NCI-H1436 treated with DMSO at 0.1 percent for 48 hours (cell line): Measurements from ENCODE around the gene JADE2.
"Not testable (repeated sequence)": the region's sequence is repeated elsewhere in the genome, so short reads cannot be mapped to it uniquely, and the experiment has no call there.

Experiments
- DNase-seq: peaks from one replicate; lab custom pipeline; 2025; lab: John Stamatoyannopoulos, UW

Gene JADE2

DNA sequence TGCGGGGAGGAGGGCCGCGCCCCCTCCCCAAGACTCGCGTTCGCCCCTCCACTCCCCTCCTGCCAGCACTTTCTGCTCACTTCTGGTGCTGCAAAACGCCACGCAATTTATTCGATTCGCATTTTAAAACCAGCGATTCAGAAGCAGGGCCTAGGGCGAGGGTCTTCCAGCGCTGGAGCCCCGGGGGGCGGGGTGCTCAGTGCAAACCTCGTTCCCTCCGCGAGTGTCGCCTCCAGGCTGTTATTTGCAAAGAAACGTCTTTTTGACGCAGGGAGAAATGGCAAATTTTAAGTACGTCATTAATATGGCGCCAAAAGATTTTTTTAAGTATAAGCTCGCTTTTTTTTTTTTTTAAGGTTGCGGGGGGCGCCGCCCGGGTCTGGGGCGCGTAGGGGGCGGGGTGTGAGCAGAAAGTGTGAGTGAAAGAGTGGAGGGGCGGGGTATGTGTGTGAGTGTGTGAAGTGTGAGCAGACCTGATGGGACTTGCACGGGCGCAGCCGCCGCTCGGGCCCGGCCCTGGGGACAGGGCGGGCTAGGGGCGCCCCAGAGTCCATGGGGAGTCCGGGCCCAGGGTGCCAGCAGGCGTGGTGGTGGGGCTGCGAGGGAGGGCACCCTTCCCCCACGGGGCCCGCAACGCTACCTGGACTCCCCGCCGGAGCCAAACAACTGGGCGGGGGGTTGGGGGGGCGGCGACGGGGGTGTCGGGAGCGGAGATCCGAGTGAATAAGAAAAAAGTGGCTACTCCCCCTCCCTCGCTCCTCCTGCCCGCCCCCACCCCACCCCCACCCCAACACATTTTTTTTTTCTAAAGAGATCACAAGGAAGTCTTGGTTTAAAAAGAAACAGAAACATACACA is at the start of gene JADE2:
TSS of gene JADE2 (plus strand) at position 845 of the 857 bp plus-strand sequence. CDS start 10,188 bp downstream, outside the sequence.
- no peak for DNase-seq

DNA sequence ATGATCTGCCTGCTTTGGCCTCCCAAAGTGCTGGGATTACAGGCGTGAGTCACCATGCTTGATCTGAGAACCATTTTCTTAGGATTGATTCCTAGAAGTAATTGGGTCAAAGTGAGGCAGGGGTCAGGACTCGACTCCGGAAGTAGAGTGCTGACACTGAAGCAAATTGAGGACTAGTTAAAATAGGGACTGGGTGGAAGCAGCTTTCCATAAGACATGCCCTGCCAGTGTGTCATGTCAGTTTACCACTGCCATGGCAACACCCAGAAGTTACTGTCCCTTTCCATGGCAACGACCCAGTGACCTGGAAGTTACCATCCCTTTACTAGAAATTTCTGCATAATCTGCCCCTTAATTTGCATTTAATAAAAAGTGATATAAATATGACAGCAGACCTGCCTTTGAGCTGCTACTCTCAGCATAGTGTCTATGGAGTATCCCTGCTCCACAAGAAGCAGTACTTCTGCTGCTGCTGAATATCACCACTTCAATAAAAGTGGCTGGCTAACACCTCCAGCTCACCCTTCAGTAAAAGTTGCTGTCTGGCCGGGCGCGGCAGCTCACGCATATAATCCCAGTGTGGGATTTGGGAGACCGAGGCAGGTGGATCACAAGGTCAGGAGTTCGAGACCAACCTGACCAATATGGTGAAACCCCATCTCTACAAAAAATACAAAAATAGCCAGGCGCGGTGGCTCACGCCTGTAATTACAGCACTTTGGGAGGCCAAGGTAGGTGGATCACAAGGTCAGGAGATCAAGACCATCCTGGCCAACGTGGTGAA is 47.8 kb upstream of the JADE2 start:
- DNase-seq = no peak

GRCh38 chr5:134479839-134480238 is 45.6 kb upstream of the JADE2 start:
- DNase-seq = no peak

- DNase-seq = no peak
These were observed 36.1 kb upstream of the JADE2 start for GRCh38 chr5:134489227-134489944.

DNA sequence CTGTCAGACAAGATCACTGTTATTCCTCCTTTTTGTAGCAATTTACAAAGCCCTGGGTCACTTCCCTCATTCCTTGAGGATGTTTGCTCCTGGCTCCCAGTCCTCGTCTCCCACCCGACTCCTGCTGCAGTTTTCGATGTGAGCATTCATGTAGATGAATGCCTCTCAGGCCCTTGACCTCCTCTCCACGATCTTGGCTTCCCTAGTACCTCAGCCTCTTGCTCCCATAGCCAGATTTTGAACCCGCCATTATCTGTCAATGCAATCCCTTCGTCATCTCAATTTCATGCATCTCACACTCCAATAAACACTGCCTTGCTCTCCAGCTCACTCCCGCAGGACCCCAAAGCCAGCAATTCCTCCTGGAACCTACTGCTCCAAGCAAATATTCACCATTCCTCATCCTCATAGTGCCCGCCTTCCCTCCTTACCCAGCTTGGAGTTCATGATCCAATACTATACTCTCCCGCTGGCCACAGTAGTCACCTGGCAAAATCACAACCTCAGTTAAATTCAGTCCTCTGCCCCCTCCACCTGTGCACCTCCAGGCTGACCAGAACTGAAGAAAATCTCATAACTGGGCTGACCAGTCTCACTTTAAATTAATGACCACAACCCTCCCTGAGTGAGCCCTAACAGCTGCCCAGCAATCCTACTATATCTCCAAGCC is 35.1 kb upstream of the JADE2 start:
- no peak for DNase-seq

- no peak for DNase-seq
These were observed 34.6 kb upstream of the JADE2 start for GRCh38 chr5:134490925-134491271.

DNA sequence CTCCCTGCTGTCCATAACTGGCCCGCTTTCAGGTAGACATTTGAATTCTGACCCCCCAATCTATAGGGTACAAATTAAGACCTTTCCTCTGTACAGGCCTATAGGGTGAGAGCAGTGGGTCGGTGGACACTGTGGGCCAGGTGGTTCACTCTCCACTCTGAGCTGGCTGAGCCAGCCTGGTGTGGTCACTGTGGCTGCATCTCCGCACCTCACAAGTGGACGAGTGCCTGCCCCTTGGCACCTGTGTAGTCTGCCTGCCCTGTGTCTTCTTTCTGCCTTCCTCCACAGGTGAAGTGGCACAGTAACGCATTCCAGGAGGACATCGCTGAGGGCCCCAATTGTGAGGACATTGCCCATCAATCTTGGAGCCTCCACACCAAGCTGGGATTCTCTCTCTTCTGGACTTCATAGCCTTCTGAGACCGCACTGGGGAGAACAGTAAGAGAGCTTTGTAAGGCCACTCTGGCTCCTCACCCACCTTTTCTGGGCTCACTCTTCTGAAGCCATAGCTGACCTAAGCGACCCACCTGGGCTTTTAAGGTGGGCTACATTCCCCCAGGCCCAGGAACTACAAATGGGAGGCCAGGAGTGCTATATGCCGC is 33.5 kb upstream of the JADE2 start:
- DNase-seq = no peak

- DNase-seq = no peak
These were observed 32.9 kb upstream of the JADE2 start for GRCh38 chr5:134492568-134492967.

- DNase-seq = no peak
These were observed 31.9 kb upstream of the JADE2 start for GRCh38 chr5:134493461-134494055.

DNA sequence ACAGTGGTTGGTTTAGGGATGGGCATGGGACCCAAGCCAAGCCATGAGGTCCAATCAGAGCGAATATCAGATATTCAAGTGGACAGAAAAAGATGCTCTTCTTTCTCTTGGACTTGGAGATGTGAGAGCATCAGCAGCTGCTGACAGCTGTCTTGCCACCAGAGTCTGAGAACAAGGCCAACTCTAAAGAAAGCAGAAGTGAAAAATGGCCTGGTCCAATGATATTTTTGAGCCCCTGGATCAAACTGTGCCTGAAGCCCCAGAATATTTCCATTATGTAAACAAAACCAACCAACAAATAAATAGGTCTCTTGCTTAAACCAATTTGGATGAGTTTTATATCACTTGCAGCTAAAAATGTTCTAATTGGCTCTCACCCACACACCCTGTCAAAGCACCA is 30.7 kb upstream of the JADE2 start:
- DNase-seq = no peak

GRCh38 chr5:134499905-134500304 is 25.6 kb upstream of the JADE2 start:
- DNase-seq = not testable (repeated sequence)

GRCh38 chr5:134500699-134501430 is 24.6 kb upstream of the JADE2 start:
- DNase-seq = no peak

DNA sequence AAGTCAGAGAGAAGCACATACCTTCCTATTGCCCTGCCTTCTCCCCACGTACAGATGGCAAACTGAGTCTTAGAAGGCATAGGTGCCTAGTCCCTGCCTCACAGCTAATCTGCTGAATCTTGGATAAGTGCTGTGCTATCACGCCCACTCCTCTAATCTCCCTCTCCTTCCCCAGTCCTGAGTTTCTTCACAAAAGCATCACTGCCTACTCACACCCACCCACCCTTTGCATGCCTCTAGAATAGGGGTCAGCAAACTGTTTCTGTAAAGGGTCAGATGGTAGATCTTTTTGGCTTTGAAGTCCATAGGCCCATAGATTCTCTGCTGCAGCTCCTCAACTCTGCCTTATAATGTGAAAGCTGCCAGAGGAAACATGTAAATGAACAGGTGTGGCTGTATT is 23.2 kb upstream of the JADE2 start:
- no peak for DNase-seq

DNA sequence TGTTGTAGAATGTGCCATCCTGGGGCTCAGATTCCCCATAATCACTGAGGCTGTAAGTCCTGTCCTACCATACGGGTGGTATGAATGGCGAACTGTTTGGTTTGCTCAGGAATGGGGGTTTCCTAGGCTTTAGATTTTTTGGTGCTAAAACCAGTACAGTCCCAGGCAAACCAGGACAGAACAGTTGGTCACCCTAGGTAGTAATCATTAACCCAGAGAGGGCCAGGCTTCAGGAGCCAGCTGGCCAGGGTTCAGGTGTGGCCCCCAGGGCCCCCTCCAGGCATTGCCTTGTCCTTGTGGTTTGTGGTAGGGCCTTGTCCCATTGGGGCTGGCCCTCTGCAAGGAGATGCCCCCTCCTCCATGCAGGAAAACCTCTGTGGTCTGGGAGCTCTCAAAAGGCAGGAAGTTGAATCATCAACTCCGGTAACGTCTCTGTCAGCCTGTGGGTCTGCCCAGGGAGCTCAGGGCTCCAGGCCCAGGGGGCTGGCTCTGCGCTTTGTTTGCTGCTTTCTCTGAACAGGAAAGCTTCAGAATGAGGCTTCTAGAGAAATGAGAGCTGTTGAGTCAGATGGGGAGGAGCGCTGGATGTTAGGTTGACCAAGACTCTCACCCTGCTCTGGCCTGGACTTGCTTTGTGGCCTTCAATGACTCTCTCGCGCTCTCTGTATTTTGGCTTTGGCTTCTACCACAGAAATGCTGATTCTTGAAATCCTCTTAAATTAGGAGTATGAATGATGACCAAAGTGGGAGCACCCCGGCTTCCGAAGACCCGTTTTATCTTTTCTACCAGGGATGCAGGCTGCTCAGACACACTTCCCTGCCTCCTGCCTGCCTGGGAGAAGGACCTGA is 22.2 kb upstream of the JADE2 start:
- DNase-seq = no peak

DNA sequence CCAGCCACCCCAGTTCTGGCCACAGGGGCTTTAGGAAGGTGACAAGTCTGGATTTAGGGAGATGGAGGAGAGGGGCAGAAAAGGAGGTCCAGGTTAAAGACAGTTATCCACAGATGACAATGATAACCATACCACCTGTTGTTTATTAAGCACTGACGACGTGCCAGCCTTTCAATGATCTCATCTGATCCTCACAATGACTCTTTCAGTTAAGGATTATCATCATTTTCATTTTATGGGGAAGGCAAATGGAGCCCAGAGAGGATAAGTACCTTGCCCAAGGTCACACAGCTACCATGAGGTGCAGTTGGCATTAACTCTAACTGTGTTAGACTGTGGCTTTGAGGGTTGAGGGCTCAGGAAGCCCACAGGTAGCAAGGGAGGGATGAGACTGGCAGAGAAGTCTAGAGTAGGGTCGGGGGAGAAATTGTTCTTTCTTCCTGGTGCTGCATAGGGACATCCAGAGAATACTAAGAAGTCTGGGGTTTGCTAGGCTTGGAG is 21.5 kb upstream of the JADE2 start:
- DNase-seq = no peak

DNA sequence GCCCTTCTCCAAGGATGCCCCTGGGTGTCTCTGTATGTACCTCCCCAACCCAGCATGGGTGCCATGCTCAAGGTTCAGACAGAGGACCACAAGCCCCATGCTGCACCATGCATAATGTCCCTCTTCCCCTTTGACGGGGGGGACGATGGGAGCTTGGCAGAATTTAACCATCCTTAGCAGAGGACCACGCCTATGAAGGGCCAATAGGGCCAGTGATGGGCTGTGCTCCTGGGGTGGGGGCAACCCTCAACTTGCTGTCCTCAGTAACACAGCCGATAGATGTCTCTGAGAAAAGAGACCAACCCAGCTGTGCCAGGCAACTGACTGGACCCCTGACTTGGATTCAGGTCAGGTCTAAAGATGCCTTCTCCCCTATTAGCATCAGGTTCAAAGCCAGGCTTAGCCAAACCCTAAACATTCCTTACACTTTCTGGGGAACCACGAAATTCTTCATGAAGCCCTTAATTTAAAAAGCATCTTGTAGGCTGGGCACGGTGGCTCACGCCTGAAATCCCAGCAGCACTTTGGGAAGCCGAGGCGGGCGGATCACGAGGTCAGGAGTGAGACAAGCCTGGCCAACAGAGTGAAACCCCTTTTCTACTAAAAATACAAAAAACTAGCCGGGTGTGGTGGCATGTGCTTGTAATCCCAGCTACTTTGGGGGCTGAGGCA is 20.7 kb upstream of the JADE2 start:
- no peak for DNase-seq

GRCh38 chr5:134506054-134507039 is 19.1 kb upstream of the JADE2 start:
- no peak for DNase-seq

DNA sequence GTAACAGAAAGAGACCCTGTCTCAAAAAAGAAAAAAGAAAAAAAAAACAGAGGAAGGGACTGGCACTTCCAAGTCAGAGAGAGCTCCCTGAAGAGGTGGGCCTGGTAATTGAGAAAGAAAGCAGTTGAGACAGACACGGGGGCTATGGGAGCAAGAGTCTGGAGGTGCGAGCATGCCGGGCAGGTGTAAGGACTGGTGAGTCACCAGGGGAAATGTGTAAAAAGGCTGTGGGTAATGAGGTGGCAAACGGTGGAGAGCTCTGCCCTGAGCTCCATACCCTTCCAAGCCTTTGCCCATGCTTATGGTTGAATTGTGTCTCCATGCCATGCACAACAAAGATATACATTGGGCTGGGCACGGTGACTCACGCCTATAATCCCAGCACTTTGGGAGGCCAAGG is 18.0 kb upstream of the JADE2 start:
- no peak for DNase-seq
